A549 (cell line): Measurements from ENCODE around the gene TIMD4. TPM values are rescaled to one million over a fixed set of nuclear protein-coding genes. Genes with fewer than 3 reads are reported as not detected.

Source experiments
- ATAC-seq, 2 experiments: fragments of 200-7000 bp in 1 of 2; fragments of >200 bp in 1 of 2; cut with Nextera tagmentation in 1 of 2; cut with Tn5 transposase in 1 of 2; 3 replicates each; pipeline versions ENCODE4 v1.8.0 to v1.9.1; 2018 to 2020; ENCODE audit warnings: mild to moderate bottlenecking in 1 of 2, moderate library complexity in 1 of 2
- CTCF ChIA-PET: fragments of 300-600 bp; sonication (Branson Sonifier 250); formaldehyde crosslinking; extraction: SDS; loops from one replicate; lab custom pipeline; 2021; ENCODE audit warnings: antibody characterized with exemption, inconsistent platforms; lab: Yijun Ruan, JAX
- POLR2A ChIA-PET: fragments of 350-600 bp; formaldehyde crosslinking; extraction: SDS; loops from one replicate; lab custom pipeline; 2021; ENCODE audit warnings: antibody characterized with exemption, inconsistent platforms; lab: Yijun Ruan, JAX
- DNase-seq, 2 experiments: peaks; one replicate each; pipeline versions ENCODE4 v3.0.0 to v3.0.0-alpha.2; 2011 to 2016; ENCODE audit warnings: low read depth in 1 of 2, low spot score in 1 of 2
- FAIRE-seq: peaks from 2 replicates; lab custom pipeline; 2011; peaks lifted over from hg19 to GRCh38; lab: Jason Lieb, UNC
- H3K27ac ChIP-seq, 2 experiments: fragments of >200 bp; sonication (Bioruptor Twin); formaldehyde crosslinking; 3 replicates each; pipeline ENCODE4 v1.5.1; 2016 to 2017
- H3K4me1 ChIP-seq: fragments of >200 bp; sonication (Bioruptor Twin); formaldehyde crosslinking; 3 replicates; pipeline ENCODE4 v1.6.1; 2016
- H3K4me2 ChIP-seq: fragments of >200 bp; sonication (Bioruptor Twin); formaldehyde crosslinking; 3 replicates; pipeline ENCODE4 v1.6.1; 2016
- H3K4me3 ChIP-seq: fragments of >200 bp; sonication (Bioruptor Twin); formaldehyde crosslinking; 3 replicates; pipeline ENCODE4 v1.5.1; 2016
- H3K9me3 ChIP-seq: fragments of >200 bp; sonication (Bioruptor Twin); formaldehyde crosslinking; 3 replicates; pipeline ENCODE4 v1.6.1; 2016
- BHLHE40 ChIP-seq: IDR thresholded peaks from 2 replicates; pipeline ENCODE4 v1.6.1; 2012; ENCODE audit warnings: low read depth, low read length, inconsistent platforms
- CBX2 ChIP-seq: fragments of 200-600 bp; sonication (generic); IDR thresholded peaks from 2 replicates; pipeline ENCODE4 v1.6.1; 2016; ENCODE audit warnings: low read depth, mild to moderate bottlenecking, borderline replicate concordance
- CHD4 ChIP-seq: fragments of 200-600 bp; sonication (generic); IDR thresholded peaks from 2 replicates; pipeline ENCODE4 v1.6.1; 2016; ENCODE audit warnings: antibody characterized with exemption, mild to moderate bottlenecking, borderline replicate concordance
- FOXS1 ChIP-seq: fragments of 250-450 bp; sonication (Bioruptor Pico); IDR thresholded peaks from 2 replicates; pipeline ENCODE4 v1.5.0; 2020; ENCODE audit warnings: mild to moderate bottlenecking, moderate library complexity
- PHF8 ChIP-seq: fragments of 200-600 bp; sonication (generic); IDR thresholded peaks from 2 replicates; pipeline ENCODE4 v1.6.1; 2016; ENCODE audit warnings: low read depth, mild to moderate bottlenecking, antibody characterized with exemption, moderate library complexity, borderline replicate concordance
- RFX5 ChIP-seq: fragments of 450-650 bp; IDR thresholded peaks from 2 replicates; pipeline ENCODE4 v1.7.1; 2014; ENCODE audit warnings: antibody characterized with exemption, mild to moderate bottlenecking, moderate library complexity
- SMC3 ChIP-seq: fragments of >200 bp; sonication (Bioruptor Twin); formaldehyde crosslinking; IDR thresholded peaks from 3 replicates; pipeline ENCODE4 v1.6.1; 2018; ENCODE audit warnings: inconsistent platforms
- TFCP2L1 ChIP-seq: fragments of 250-450 bp; sonication (Bioruptor Pico); IDR thresholded peaks from 2 replicates; pipeline ENCODE4 v1.5.0; 2021; ENCODE audit warnings: mild to moderate bottlenecking
- WGBS: methylation state at CpG from one replicate; pipeline ENCODE4 v1.1.6; 2017; ENCODE audit errors: missing lambda C conversion rate; 5-methylcytosine and 5-hydroxymethylcytosine counted together
- polyA plus RNA-seq, 4 experiments: library from polyadenylated mRNA; depleted of rRNA in 3 of 4; stranded (reverse); fragments of >200 nt; fragmentation: RNase III in 1 of 4; extraction: RNeasy Plus Mini Kit Qiagen cat#74134 plus additional on column Dnase treatment in 1 of 4; gene quantifications; 2 replicates in 3 of 4; 3 replicates in 1 of 4; pipeline ENCODE4 v1.2.3, GENCODE V29; 2011 to 2017
- TF ChIP-seq, protein P1 (sequence below): fragments of >200 bp; sonication (Bioruptor Twin); formaldehyde crosslinking; IDR thresholded peaks from 3 replicates; pipeline ENCODE4 v1.6.1; 2016
- TF ChIP-seq, protein P2 (sequence below): IDR thresholded peaks from 2 replicates; pipeline ENCODE4 v1.6.1; 2012
- TF ChIP-seq, protein P3 (sequence below): fragments of >200 bp; sonication (Bioruptor Twin); formaldehyde crosslinking; IDR thresholded peaks from 3 replicates; pipeline ENCODE4 v1.5.1; 2016
- TF ChIP-seq, protein P4 (sequence below): fragments of 450-650 bp; IDR thresholded peaks from 2 replicates; pipeline ENCODE4 v1.6.1; 2014; ENCODE audit warnings: antibody characterized with exemption
- TF ChIP-seq, protein P5 (sequence below): IDR thresholded peaks from 2 replicates; pipeline ENCODE4 v1.6.1; 2012; ENCODE audit warnings: low read depth, borderline replicate concordance
- TF ChIP-seq, protein P6 (sequence below): fragments of >200 bp; sonication (Bioruptor Twin); formaldehyde crosslinking; IDR thresholded peaks from 2 replicates; pipeline ENCODE4 v1.6.1; 2016
- TF ChIP-seq, protein P7 (sequence below): fragments of 250-450 bp; sonication (Bioruptor Pico); IDR thresholded peaks from 2 replicates; pipeline ENCODE4 v1.5.0; 2020; ENCODE audit warnings: low read depth, mild to moderate bottlenecking, moderate library complexity

TIMD4 gene
- polyA plus RNA-seq, 2 of the 4 experiments (the other 2 are of a cell fraction): 2.3 to 4.6 TPM

DNA sequence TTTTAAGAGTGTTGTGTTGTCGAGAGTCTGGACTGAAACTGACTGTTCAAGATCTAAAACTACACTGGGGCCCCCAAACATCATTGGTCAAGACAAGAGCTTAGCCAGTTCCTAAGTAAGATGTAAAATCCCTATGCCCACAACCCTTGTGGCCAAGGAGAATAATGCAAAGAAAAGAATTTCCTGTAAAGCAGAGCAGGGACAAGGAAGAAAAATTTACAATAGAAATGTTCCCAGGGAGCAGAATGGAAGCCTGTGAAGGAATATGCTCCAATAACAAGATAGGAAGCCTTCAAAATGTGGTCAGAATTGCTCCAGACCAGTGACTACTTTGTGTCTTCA, 92.6 kb downstream of the TIMD4 start:
- WGBS: 38% methylated on average over 1 of the region's 1 CpG
- Histone ChIP-seq H3K4me2 (no peak overlapping the region), H3K9me3 (peaks cover 12% of the 10 kb centered on the region), H3K27ac (no peak overlapping the region)
- no peak for DNase-seq
- TF ChIP-seq PHF8: no peak
- no peak for TF ChIP-seq CHD4
- TF ChIP-seq FOXS1: no peak
- TF ChIP-seq, protein P1, sequence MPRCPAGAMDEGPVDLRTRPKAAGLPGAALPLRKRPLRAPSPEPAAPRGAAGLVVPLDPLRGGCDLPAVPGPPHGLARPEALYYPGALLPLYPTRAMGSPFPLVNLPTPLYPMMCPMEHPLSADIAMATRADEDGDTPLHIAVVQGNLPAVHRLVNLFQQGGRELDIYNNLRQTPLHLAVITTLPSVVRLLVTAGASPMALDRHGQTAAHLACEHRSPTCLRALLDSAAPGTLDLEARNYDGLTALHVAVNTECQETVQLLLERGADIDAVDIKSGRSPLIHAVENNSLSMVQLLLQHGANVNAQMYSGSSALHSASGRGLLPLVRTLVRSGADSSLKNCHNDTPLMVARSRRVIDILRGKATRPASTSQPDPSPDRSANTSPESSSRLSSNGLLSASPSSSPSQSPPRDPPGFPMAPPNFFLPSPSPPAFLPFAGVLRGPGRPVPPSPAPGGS: no peak
- TF ChIP-seq, protein P2, sequence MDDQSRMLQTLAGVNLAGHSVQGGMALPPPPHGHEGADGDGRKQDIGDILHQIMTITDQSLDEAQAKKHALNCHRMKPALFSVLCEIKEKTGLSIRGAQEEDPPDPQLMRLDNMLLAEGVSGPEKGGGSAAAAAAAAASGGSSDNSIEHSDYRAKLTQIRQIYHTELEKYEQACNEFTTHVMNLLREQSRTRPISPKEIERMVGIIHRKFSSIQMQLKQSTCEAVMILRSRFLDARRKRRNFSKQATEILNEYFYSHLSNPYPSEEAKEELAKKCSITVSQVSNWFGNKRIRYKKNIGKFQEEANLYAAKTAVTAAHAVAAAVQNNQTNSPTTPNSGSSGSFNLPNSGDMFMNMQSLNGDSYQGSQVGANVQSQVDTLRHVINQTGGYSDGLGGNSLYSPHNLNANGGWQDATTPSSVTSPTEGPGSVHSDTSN: no peak
- no peak for TF ChIP-seq CBX2
- TF ChIP-seq, protein P3, sequence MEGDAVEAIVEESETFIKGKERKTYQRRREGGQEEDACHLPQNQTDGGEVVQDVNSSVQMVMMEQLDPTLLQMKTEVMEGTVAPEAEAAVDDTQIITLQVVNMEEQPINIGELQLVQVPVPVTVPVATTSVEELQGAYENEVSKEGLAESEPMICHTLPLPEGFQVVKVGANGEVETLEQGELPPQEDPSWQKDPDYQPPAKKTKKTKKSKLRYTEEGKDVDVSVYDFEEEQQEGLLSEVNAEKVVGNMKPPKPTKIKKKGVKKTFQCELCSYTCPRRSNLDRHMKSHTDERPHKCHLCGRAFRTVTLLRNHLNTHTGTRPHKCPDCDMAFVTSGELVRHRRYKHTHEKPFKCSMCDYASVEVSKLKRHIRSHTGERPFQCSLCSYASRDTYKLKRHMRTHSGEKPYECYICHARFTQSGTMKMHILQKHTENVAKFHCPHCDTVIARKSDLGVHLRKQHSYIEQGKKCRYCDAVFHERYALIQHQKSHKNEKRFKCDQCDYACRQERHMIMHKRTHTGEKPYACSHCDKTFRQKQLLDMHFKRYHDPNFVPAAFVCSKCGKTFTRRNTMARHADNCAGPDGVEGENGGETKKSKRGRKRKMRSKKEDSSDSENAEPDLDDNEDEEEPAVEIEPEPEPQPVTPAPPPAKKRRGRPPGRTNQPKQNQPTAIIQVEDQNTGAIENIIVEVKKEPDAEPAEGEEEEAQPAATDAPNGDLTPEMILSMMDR: no peak
- TF ChIP-seq, protein P4, sequence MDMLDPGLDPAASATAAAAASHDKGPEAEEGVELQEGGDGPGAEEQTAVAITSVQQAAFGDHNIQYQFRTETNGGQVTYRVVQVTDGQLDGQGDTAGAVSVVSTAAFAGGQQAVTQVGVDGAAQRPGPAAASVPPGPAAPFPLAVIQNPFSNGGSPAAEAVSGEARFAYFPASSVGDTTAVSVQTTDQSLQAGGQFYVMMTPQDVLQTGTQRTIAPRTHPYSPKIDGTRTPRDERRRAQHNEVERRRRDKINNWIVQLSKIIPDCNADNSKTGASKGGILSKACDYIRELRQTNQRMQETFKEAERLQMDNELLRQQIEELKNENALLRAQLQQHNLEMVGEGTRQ: no peak
- TF ChIP-seq, protein P5, sequence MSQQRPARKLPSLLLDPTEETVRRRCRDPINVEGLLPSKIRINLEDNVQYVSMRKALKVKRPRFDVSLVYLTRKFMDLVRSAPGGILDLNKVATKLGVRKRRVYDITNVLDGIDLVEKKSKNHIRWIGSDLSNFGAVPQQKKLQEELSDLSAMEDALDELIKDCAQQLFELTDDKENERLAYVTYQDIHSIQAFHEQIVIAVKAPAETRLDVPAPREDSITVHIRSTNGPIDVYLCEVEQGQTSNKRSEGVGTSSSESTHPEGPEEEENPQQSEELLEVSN: no peak
- no peak for TF ChIP-seq TFCP2L1 (CRISPR knock-in tag)
- TF ChIP-seq BHLHE40: no peak
- no peak for TF ChIP-seq RFX5
- TF ChIP-seq, protein P6, sequence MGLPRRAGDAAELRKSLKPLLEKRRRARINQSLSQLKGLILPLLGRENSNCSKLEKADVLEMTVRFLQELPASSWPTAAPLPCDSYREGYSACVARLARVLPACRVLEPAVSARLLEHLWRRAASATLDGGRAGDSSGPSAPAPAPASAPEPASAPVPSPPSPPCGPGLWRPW: no peak
- TF ChIP-seq, protein P7, sequence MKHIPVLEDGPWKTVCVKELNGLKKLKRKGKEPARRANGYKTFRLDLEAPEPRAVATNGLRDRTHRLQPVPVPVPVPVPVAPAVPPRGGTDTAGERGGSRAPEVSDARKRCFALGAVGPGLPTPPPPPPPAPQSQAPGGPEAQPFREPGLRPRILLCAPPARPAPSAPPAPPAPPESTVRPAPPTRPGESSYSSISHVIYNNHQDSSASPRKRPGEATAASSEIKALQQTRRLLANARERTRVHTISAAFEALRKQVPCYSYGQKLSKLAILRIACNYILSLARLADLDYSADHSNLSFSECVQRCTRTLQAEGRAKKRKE (CRISPR knock-in tag): no peak
- TF ChIP-seq SMC3: no peak
- TF ChIP-seq, all 56 proteins: peak for 0
- POLR2A ChIA-PET: no interaction called here
- no peaks in the 10 kb centered on the region for H3K4me1 ChIP-seq
- no peak overlapping the region for H3K4me3 ChIP-seq
- no peak for FAIRE-seq
- CTCF ChIA-PET: no interaction called here
- ATAC-seq: no peak

Other genes starting within 250 kb of the TIMD4 start
- not detected in 2 replicates for gene PPP1R2B, start 112.9 kb downstream of the TIMD4 start, polyA plus RNA-seq (2011; rRNA removed)
- gene PPP1R2B, start 112.9 kb downstream of the TIMD4 start, polyA plus RNA-seq (2017; fragmentation: RNase III; extraction: RNeasy Plus Mini Kit Qiagen cat#74134 plus additional on column Dnase treatment): 0.05 TPM in 1 of 3 replicates, not detected in the others
- gene HAVCR1, start 95.9 kb upstream of the TIMD4 start, polyA plus RNA-seq (2011; rRNA removed): 94.7 and 143 TPM in 2 replicates
- 99.1 to 103 TPM (median 101 TPM) in 3 replicates for gene HAVCR1, start 95.9 kb upstream of the TIMD4 start, polyA plus RNA-seq (2017; fragmentation: RNase III; extraction: RNeasy Plus Mini Kit Qiagen cat#74134 plus additional on column Dnase treatment)
- gene HAVCR2, start 145.8 kb upstream of the TIMD4 start, polyA plus RNA-seq (2011; rRNA removed): 0.13 and 0.24 TPM in 2 replicates
- 0.05 to 0.17 TPM (median 0.07 TPM) in 3 replicates for gene HAVCR2, start 145.8 kb upstream of the TIMD4 start, polyA plus RNA-seq (2017; fragmentation: RNase III; extraction: RNeasy Plus Mini Kit Qiagen cat#74134 plus additional on column Dnase treatment)
- gene MED7, start 179.6 kb upstream of the TIMD4 start, polyA plus RNA-seq (2011; rRNA removed): 17.9 and 23.0 TPM in 2 replicates
- 19.8 to 22.6 TPM (median 22.5 TPM) in 3 replicates for gene MED7, start 179.6 kb upstream of the TIMD4 start, polyA plus RNA-seq (2017; fragmentation: RNase III; extraction: RNeasy Plus Mini Kit Qiagen cat#74134 plus additional on column Dnase treatment)
- gene GARIN3, start 203.0 kb upstream of the TIMD4 start, polyA plus RNA-seq (2011; rRNA removed): not detected in 2 replicates
- gene GARIN3, start 203.0 kb upstream of the TIMD4 start, polyA plus RNA-seq (2017; fragmentation: RNase III; extraction: RNeasy Plus Mini Kit Qiagen cat#74134 plus additional on column Dnase treatment): not detected in 3 replicates
- gene ITK, start 217.6 kb upstream of the TIMD4 start, polyA plus RNA-seq (2011; rRNA removed): 0.03 TPM in 1 of 2 replicates, not detected in the other
- gene ITK, start 217.6 kb upstream of the TIMD4 start, polyA plus RNA-seq (2017; fragmentation: RNase III; extraction: RNeasy Plus Mini Kit Qiagen cat#74134 plus additional on column Dnase treatment): not detected in 3 replicates